Uterus (tissue), 2 donors: ENCODE measurements around the gene ATP10D.
A peak's percentile ranks its signal among the peaks of the same experiment; 100 is the strongest.

Source experiments
- CTCF ChIP-seq, 4 experiments: fragments of 200-600 bp in 2 of 4; fragments of 450-650 bp in 2 of 4; sonication (generic) in 2 of 4; IDR thresholded peaks; one replicate each; pipeline ENCODE4 v1.5.1; 2016 to 2019; ENCODE audit warnings: antibody characterized with exemption in 4 of 4, mild to moderate bottlenecking in 2 of 4, moderate library complexity in 1 of 4
- POLR2A ChIP-seq, 2 donors: fragments of 450-650 bp; IDR thresholded peaks; one replicate each; pipeline ENCODE4 v1.6.1; 2016; ENCODE audit warnings: antibody characterized with exemption in 2 of 2, mild to moderate bottlenecking in 1 of 2, moderate library complexity in 1 of 2

DNA sequence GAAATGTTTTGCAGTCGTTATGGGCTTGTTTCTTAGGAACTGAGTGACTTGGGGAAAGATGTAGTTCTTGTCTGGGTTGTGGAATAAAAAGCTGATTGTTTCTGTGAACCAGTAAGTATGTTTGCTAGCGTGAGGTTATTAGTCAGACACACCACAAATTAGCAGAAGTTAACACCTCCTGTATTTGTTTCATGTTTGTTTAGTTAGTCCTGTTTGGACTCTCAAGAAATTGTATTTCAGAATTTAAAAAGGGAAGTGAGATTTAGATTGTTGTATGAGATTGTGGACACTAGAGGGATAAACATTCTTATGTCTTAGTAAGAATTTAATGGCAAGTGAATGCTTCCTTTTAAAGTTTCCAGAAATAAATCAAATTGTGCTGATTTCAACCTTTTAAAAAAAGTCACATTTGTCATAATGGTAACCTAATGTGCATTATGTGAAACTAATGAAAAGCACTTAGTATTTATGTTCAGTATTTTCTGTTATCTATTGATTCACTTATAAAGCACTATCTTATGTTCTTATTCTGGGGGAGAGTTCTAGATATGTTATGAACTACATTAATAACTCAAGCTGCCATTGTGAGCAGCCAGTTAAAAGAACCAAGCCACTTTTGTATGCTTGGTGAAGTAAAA, 25.6 kb downstream of the ATP10D start:
- peak in 2 of 4 experiments; percentile 7 to 18 for TF ChIP-seq CTCF (IDR thresholded peaks at IDR 0.05)
- TF ChIP-seq POLR2A (IDR thresholded peaks at IDR 0.05) = no peak
